Fibroblast of villous mesenchyme (primary cell): ENCODE results near the gene ADAMTS2. TPM values are rescaled to one million over a fixed set of nuclear protein-coding genes. Genes with fewer than 3 reads are reported as not detected.
A peak's percentile ranks its signal among the peaks of the same experiment; 100 is the strongest.

ENCODE experiments used
- DNase-seq: peaks from one replicate; pipeline ENCODE4 v3.0.0-alpha.2; 2010; ENCODE audit warnings: low read depth
- H3K4me3 ChIP-seq: 2 replicates; pipeline ENCODE4 v1.5.1; 2011; ENCODE audit warnings: low read depth, mild to moderate bottlenecking, low read length
- total RNA-seq: library from RNA; depleted of rRNA; stranded (reverse); fragments of >200 nt; gene quantifications from 2 replicates; pipeline ENCODE4 v1.2.3, GENCODE V29; 2012
- TF ChIP-seq, protein P1 (sequence below): IDR thresholded peaks from 2 replicates; pipeline ENCODE4 v1.5.1; 2012; ENCODE audit warnings: low read depth, mild to moderate bottlenecking, low read length; ENCODE audit not compliant: insufficient read depth

ADAMTS2 gene
- total RNA-seq, 1 donor: 30.2 TPM

DNA sequence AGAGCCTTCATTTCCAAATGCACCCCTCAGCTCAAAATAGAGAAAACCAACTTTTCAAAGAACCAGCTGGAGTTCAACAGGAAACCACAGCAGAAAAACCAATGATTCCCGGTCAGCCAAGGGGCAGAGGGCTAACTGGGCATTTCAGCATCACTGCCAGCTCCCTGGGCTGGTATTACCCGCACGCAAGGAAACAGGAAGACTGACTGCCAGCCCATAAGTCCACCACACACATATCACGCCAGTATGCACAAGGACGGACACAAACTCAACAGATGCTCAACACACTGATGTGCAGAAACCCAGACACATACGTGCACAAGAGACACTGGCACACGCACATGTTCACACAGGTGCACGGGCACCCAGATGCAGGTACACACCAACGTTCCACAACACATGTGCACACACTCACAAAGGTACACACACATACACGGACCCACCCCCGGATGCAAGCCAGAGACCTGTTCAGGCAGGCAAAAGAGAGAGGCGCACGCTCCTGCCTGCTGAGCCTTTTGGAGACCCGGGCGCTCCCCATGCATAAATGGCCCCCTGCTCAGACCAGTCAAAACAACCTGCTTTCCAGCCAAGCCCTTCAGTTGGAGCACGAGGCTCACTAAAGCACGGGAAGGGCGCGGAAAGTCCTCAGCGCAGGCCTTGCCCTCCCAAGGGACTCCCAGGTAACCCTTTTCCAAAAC, 2.1 kb downstream of the ADAMTS2 start:
- TF ChIP-seq, protein P1, sequence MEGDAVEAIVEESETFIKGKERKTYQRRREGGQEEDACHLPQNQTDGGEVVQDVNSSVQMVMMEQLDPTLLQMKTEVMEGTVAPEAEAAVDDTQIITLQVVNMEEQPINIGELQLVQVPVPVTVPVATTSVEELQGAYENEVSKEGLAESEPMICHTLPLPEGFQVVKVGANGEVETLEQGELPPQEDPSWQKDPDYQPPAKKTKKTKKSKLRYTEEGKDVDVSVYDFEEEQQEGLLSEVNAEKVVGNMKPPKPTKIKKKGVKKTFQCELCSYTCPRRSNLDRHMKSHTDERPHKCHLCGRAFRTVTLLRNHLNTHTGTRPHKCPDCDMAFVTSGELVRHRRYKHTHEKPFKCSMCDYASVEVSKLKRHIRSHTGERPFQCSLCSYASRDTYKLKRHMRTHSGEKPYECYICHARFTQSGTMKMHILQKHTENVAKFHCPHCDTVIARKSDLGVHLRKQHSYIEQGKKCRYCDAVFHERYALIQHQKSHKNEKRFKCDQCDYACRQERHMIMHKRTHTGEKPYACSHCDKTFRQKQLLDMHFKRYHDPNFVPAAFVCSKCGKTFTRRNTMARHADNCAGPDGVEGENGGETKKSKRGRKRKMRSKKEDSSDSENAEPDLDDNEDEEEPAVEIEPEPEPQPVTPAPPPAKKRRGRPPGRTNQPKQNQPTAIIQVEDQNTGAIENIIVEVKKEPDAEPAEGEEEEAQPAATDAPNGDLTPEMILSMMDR: no peak
- DNase-seq: no peak
- peak overlapping the region; percentile 82 for H3K4me3 ChIP-seq

DNA sequence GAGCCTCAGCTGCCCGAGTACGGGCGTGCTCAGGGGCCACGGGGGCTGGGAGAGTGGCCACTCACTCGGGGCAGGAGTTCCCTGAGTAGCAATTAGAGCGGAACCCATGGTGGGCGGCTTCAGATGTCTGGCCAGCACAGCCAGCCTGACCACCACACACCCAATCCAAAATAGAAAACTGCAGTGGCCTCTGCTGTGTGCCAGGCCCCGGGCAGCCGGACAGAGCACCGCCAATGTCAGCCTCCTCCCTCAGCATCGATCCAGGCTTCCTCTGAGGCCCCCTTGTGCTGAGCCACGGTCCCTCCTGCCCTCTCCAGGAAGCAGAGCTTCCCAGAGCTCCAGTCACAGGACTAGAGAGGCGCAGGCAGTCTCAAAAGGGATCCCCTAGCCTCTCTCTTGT, 2.7 kb downstream of the ADAMTS2 start:
- peak overlapping the region; percentile 82 for H3K4me3 ChIP-seq
- TF ChIP-seq, protein P1: peak; percentile 66
- DNase-seq: peak; percentile 74

DNA sequence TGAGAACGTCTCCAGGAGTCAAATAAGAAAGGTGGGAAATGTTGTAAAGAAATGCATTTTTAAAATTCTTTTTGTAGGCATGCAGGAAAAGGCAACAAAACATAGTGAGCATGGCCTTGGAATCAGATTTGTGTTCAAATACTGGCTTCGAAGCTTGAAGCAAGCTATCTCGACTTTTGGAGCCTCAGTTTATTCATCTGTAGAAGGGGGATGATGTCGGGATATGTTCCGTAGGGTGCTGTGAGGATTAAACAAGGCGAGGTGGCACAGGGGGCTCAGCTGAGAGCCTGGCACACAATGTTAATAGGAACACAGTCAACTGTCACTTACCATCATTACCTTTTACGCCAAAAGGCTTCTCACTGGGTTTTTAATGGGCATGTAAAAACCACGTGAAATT, 4.8 kb downstream of the ADAMTS2 start:
- no peak overlapping the region for H3K4me3 ChIP-seq
- no peak for DNase-seq
- TF ChIP-seq, protein P1: no peak

DNA sequence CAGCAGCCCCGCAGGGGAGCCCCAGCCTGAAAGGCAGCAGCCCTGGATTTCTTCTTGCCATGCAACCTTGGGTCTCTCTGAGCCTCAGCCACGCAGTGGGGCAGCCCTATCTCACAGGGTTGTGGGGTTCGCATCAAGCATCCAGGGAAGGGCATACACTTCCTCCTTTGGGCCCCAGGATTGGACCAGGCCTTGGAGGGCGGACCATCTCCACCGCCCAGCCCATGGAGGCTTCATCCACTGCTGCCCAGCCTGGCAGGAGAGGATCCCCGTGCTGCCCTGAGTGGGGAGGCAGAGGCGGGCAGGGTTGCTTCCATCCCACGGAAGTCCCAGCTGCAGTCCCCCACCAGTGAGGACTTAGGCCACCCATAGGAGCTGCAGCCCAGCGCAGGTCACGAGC, 5.3 kb downstream of the ADAMTS2 start:
- DNase-seq: no peak
- TF ChIP-seq, protein P1: no peak
- no peak overlapping the region for H3K4me3 ChIP-seq

DNA sequence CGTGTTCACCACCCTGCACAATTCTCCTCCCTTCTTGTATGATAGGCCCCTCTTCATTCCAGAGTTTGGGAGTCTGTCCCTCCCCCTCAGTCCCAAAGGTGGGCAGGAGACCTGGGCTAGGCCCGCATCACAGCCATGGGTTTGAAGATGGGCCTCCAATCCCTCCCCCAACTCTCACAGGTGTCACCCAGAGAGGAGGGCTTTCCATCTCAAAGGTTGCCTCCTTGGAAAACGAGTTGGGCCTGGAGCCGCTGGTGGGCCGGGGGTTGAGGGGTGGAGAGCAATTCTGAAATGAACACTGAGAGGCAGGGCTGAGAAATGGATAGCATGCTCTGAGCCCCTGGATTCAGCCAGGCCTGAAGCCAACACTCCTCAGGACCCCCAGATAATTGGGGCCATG, 6.2 kb downstream of the ADAMTS2 start:
- no peak for DNase-seq
- H3K4me3 ChIP-seq: no peak overlapping the region

DNA sequence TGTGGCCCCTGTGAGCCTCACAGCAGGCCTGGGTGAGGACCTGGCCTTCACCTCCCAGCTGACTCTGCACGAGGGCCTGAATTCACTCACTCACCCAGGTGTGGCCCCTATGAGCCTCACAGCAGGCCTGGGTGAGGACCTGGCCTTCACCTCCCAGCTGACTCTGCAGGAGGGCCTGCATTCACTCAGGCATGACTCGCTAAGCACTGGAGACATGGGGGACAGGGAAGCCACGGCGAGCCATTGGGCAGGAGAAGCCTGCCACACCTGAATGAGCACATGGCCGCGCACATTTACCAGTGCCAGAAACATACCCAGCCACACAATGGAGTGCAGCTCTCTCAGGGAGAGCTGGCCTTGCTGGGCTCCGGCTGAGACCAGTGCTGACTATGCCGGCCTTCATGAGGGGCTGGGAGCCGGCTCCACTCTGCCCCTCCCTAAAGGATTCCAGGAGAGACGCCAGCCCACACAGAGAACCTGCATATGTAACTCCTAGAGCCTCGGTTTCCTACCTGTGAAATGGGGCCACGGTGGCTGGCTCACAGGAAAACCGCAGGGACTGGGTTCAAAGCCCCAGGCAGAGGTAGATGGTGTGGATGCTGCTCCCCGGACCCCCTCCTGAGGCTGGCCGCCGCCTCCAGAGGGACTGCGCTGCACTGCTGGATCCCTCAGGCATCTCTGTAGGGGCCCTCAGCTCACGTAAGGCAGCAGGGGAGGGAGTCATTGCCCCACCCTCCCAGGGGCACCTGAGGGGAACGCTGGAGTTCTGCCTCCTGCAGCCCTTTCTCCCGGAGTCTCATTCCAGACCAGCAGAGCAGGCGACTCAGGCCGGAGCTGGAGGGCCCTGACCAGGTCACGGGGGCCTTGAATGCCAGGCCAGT, 7.2 kb downstream of the ADAMTS2 start:
- DNase-seq: no peak
- H3K4me3 ChIP-seq: no peak overlapping the region
- TF ChIP-seq, protein P1: no peak

More for the DNA sequence above, 6.2 kb downstream of the ADAMTS2 start:
- TF ChIP-seq, protein P1: no peak
